GM20000 (cell line): ENCODE data around the gene RRP1.

Experiments
- DNase-seq: peaks from one replicate; pipeline ENCODE4 v3.0.0; 2012; ENCODE audit warnings: low spot score
- TF ChIP-seq, protein P1 (sequence below): IDR thresholded peaks from 2 replicates; pipeline ENCODE4 v1.5.1; 2012; ENCODE audit warnings: mild to moderate bottlenecking, control low read depth; ENCODE audit errors: extremely low read depth, missing control alignments

RRP1 gene

DNA sequence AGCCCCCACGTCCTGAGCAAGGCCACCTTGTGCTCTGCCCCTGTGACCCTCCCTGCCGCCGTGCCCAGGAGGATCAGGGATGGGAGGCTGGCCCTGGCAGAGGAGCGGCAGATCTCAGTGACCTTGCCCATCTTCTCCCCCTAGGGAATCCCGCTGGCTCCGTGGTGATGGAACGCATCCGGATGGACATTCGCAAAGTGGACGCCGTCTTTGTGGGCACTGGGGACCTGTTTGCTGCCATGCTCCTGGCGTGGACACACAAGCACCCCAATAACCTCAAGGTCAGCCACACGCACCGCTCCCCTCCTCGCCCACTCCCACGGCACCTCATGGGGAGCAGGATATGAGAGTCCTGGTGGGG lies 36.0 kb upstream of the RRP1 start:
- no peak for DNase-seq
- TF ChIP-seq, protein P1, sequence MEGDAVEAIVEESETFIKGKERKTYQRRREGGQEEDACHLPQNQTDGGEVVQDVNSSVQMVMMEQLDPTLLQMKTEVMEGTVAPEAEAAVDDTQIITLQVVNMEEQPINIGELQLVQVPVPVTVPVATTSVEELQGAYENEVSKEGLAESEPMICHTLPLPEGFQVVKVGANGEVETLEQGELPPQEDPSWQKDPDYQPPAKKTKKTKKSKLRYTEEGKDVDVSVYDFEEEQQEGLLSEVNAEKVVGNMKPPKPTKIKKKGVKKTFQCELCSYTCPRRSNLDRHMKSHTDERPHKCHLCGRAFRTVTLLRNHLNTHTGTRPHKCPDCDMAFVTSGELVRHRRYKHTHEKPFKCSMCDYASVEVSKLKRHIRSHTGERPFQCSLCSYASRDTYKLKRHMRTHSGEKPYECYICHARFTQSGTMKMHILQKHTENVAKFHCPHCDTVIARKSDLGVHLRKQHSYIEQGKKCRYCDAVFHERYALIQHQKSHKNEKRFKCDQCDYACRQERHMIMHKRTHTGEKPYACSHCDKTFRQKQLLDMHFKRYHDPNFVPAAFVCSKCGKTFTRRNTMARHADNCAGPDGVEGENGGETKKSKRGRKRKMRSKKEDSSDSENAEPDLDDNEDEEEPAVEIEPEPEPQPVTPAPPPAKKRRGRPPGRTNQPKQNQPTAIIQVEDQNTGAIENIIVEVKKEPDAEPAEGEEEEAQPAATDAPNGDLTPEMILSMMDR: no peak

DNA sequence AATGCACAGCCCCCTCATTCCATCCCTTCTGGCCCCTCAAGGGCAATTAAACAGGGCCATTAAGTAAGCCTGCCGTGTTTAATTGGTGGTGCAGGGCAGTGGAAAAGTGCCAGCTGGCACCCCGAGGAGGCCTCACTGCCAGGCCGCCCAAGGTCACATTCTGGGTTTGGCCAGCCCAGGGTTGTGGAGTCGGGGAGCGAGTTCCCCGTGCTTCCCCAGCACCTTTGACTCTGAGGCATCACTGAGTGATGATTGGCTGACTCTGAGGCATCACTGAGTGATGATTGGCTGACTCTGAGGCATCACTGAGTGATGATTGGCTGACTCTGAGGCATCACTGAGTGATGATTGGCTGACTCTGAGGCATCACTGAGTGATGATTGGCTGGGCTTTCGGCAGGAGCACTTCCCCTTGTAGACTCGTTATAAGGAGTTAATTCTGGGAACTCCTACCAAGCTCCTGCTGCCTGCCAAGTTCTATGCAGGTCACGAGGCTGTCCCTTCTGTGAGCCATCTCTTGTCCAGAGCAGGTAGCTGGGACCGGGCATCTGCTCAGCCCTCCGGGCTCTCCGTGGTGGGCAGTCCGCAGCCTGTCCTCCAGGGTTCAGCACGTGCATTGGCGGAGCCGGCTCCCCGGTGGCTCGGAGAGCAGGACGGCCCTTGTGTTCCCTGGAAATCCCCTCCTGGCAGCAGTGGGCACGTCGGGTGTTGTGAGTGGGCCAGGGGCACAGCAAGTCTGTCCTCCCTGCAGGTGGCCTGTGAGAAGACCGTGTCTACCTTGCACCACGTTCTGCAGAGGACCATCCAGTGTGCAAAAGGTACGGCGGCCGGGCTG lies 34.2 kb upstream of the RRP1 start:
- DNase-seq: no peak
- TF ChIP-seq, protein P1: no peak

DNA sequence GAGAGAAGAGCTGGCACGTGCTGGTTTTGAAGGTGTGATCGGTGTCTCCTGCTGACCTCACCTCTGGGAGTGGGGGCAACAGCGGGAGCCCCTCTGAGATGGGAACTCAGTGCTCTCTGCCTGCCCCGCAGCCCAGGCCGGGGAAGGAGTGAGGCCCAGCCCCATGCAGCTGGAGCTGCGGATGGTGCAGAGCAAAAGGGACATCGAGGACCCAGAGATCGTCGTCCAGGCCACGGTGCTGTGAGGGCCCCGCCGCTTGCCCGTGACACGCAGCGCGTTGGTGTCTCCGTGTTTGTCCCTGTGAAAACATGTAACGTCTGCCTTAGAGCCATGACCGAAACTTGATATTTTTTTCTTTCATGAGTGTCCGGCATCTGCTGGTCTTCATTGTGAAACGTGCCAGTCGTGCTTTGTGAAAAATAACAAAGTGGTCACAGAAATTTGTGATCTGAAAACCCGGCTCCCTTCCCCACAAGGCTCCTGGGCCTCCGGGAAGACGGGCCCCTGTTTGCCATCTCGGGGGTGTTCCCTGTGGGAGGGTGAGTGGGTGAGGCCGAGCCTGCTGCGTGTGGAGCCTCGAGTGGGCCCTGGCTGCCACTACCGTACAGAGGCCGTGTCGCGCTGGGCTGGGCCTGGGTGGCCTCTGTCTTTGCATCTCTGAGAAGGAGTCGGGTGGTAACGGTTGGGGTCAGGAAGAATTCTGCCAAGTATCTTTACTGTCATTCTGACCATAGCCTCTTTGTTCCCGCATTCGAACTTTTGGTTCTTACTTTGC lies 33.4 kb upstream of the RRP1 start:
- TF ChIP-seq, protein P1: no peak
- DNase-seq: no peak

DNA sequence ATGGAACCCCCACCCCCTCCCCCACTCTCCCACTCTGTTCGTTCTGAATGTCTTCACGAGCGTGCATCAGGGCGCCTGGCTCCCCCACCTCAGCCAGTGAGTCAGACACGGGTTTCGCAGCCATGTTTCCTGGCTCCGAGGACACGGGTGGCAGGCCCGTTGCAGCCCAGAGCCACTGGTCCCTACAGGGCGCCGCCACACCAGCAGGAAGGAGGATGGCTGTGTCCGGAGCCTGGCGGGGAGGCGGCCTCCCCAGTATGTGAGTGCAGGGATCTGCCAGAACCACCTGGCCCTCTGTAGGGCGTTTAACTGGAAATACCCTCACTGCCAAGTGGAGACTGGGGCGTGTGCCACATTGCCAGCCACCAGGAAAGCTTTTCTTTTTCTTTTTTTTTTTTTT lies 31.8 kb upstream of the RRP1 start:
- DNase-seq: no peak
- TF ChIP-seq, protein P1: no peak

DNA sequence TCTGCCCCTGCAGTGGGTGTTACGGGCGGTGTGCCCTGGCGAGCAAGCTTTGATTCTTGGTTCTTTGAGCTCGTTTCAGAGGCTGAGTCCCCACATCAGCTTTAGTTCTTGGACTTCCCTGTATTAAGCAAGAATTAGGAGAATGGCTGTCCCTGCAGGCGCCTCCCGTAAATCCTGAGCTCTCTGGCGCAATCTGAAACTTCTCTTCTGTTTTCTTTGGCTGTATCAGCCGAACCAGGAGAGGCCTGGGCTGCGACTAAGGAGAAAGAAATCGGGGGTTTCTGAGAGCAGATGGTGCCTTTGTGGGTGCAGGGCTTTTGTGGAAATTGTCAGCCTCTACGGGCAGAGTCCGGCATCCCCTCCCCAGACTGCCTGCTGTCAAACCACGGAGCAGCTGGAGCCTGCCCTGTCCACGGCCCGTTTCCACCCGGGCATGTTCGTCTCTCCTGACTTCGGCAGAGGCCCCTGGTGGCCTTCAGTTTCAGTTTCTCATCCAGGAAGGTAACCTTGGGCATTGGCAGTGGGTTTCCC lies 31.2 kb upstream of the RRP1 start:
- DNase-seq: no peak
- TF ChIP-seq, protein P1: no peak

DNA sequence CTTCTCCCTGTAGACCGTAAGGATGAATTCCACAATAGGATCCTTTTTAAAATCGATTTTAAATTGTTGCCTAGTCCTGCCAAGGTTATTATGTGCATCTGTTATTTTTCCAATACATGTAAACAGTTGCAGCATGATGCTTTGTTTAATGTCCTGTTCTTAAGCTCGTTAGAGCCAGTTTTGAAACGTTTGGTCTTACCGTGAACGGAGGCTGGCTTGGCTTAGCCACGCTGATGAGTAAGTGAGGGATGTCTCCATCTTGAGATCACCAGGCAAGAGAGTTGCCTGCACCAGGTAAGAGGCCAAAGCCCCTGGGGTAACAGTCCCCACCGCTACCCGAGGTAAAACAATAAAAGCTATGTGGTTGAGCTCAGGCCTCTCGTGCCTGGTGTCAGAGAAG lies 30.6 kb upstream of the RRP1 start:
- TF ChIP-seq, protein P1: no peak
- no peak for DNase-seq

DNA sequence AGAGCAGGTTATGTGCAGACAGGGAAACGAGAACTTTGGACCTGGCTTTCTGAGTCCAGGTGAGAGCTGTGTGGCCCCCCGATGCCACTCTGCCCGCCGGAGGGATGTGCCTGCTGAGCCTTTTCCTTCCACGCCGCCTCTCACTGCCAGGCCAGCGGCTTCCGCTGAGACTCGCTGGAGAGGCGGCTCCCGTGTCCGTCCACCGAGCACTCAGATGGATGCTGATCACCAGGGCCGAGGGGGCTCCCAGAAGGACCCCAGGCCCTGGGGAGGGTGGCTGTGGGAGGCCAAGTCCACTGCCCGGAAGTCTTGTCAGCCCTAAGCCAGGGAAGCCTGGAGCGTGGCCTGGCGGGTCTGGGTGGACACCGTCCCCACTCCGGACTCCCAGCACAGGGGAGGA lies 29.7 kb upstream of the RRP1 start:
- TF ChIP-seq, protein P1: no peak
- DNase-seq: no peak
